ENCODE data around the gene SLC66A1.

GRCh38 chr1:19273106-19273843 is 38.9 kb upstream of the SLC66A1 start:
- no peak for TF ChIP-seq CTCF (IDR thresholded peaks at IDR 0.05; ENCODE audit: insufficient read depth, low read length)
- no peak for TF ChIP-seq POLR2AphosphoS5 (IDR thresholded peaks at IDR 0.05; ENCODE audit: low read depth)
- TF ChIP-seq SPI1 (IDR thresholded peaks at IDR 0.05; ENCODE audit: borderline replicate concordance, low read depth), result no peak
- no peak for TF ChIP-seq REST (IDR thresholded peaks at IDR 0.05; ENCODE audit: insufficient replicate concordance, low read depth)

Data from HL-60 (cell line).